HT-29 (cell line): ENCODE measurements around the gene HOXD9. TPM values are rescaled to one million over a fixed set of nuclear protein-coding genes. Genes with fewer than 3 reads are reported as not detected.

ENCODE experiments used
- DNase-seq: peaks from one replicate; pipeline ENCODE4 v3.0.0-alpha.2; 2015; ENCODE audit warnings: low spot score
- total RNA-seq: library from RNA; depleted of rRNA; stranded (reverse); fragments of >200 nt; shearing (Covaris generic); gene quantifications from 2 replicates; pipeline ENCODE4 v1.2.3, GENCODE V29; 2014

HOXD9 gene
- total RNA-seq, 1 experiment from 2014 or later: not detected

DNA sequence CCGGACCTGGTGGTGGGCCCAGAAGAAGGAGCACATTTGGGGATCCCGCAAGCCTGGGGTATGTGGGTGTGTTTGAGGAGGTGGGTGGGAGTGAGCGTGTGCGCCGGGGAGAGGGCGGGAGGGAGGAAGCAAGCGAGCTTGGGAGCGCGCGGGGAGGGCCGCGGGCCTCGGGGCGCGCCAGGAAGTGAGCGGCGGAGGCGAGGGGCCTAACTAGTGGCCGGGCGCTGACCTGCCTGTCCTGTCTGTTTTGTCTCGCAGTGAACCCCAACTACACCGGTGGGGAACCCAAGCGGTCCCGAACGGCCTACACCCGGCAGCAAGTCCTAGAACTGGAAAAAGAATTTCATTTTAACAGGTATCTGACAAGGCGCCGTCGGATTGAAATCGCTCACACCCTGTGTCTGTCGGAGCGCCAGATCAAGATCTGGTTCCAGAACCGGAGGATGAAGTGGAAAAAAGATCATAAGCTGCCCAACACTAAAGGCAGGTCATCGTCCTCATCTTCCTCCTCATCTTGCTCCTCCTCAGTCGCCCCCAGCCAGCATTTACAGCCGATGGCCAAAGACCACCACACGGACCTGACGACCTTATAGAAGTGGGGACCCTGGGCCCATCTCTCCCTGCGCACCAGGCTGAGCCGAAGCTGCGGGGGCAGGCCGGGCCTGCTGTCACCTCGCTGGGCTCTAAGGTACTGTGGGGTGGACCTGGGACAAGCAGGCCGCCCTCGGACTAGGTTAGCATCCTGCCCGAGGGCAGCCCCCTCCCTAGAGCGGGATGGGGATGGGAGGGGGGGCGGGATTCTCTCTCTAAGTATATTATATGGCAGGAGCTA is 30.0 kb downstream of the HOXD9 start:
- no peak for DNase-seq

DNA sequence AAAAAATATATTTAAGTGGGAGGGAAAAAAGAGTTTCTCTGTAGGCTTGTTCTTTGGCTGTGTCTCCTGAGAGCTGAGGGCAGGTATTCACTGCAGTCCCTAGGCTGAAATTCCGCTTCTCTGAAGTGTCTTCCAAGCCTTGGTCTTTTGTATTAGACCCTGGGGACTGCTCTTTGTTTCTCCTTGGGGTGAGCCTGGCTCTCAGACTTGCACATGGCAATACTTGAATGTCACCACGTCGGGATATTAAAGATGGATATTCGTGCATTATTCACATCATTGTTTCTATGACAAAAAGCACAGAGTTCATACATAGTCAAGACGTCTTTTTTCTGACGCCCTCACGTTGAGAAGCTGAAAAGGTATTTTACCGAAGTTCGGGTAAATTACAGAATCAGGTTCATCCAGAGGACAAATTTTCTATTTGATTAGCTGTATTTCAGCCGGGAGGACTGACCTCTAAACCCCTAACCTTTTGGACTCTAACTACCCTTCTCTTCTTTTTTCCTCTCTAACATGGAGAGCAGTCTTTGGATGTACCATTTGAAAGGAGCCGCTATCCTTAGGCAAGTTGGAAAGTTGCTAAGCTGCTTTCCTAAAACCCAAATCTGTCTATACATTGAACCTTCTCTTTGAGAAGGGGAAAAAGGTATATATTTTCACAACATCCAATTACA is 32.2 kb downstream of the HOXD9 start:
- DNase-seq: no peak

DNA sequence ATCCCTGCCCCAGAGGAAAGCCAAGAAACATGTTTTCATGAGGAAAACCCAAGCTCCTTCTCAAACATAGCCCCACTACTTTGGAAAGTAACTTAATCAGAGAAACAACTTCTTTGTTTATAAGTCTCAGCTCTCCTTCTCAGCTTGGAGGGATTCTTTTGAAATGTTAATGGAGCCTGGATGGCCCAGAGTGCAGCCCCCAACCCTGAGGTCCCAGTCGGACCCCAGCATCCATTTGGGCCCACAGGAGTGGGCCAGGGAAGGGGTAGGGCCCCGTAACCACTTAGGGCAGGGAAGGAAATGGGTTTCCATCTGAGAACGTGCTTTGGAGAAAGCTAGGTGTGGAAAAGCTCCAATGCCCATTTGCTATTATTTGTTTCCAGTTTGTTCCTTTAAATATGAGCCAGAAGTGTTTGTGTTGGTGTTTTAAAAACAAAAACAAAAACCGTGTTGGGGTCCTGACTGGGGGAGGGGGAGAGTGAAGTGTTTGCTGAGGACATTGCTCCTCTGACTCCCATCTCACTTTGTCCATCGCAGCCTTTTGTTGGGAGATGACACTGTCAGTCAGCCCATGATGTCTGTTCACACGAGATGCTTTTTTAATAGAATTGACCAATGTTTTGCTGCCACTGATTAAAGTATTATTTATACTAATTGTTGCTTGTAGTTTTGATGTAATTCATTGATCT is 33.0 kb downstream of the HOXD9 start:
- DNase-seq: no peak

DNA sequence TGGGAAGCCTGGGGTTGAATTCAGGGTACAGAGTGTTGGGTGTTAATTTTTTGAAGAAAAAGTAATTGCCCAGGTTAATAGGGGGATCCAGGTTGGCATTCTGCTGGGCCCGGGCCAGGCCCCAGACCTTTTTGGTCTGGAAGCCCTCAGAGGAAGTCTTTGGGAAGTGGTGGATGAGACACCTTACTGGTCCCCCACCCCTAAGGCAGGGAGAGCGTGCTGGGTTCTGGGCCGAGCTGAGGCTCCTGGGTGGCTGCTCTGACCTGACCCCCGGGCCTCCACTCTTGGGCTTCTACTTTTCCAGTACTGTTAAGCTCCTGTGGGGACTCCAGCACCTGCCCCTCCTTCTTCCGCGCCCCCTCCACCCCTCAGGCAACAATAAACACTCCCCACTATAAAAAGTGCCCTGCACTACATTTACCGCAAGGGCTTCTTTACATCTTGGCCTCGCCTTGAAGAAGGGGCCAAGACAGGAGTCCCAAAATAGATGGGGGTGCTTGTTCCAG is 33.8 kb downstream of the HOXD9 start:
- no peak for DNase-seq

DNA sequence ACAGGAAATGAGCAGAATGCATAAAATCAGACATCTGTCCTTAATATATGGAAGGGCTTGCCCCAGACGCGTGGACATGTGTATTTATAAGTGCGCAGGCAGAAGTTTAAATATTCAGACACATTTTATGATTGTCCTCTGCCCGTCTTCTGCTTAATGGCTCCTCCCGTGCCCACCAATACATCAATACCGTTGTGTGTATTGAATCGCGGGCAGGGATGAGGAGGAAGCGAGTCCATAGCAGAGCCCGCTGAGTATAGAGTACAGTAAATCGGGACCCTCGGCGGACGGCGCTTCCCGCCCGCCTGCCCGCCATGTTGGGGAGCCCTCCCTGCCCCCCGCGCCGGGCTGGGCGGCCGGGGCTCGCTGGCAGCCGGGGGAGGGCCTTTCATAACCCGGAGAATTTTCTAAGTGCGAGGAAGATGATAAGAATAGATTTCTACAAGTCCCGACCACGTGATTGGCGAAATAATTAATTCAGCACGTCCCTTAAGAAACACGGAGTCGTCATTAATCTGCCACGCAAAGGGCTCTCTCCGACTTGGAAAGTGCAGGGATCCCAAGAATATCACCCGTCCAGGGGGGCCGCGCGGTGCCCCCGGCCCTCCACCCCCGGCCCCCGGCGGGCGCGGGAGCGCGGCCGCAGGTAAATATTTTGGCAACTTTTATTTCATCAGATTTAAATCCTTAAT is 34.4 kb downstream of the HOXD9 start, which contains the start of gene HOXD3:
TSS of gene HOXD3 (plus strand) at position 501 of the 692 bp plus-strand sequence. CDS start 11,808 bp downstream, outside the sequence.
- DNase-seq: no peak

DNA sequence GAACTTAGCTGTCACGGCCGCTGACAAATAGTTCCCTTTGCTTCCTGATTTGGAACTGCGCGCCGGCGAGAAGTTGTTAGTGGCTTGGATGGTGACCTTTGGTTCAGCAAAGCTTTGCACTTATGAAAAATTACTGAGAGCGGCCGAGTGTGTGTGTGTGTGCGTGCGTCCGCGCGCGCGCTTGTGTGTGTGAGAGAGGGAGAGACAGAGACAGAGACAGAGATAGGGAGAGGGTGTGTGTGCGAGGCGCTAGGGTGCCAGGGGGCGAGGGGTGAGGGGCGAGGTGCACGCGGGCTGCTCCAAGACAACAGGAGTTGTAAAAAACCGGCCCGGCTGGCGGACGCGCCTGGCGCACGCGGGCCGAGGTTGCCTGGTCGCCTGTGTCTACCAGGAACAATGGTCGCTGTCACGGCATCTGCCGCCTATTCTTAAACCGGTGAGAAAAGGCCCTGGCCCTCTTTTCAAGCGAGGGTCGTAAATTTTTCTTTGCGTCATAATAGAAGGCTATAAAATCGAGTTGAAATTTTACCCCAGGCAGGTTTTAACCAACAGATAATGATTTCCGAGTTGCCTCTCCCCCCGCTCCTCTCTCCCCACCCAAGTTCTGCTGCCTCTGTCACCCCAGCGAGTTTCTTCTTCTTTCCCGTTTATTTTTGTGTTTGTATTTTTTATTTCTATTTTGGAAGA is 35.1 kb downstream of the HOXD9 start:
- DNase-seq: no peak

DNA sequence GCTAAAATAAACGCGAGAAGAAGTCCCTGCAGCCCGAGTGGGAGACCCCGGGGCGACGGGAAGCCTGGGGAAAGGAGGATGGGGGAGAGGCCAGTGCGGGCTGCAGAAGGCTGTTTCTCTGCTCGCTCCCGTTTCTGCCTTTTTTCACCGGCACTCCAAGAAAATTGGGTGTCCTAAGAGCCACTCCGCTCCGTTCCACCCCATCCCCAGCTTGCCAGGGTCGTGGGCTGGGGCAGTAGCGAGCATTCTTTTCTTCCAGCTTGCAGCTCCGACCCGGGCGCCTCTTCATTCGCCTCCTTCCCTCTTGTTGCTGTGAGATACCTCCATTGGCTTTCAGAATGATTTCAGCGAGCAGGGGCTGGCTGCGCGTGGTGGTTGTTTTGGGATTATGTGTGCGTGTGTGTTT is 35.7 kb downstream of the HOXD9 start:
- DNase-seq: no peak

DNA sequence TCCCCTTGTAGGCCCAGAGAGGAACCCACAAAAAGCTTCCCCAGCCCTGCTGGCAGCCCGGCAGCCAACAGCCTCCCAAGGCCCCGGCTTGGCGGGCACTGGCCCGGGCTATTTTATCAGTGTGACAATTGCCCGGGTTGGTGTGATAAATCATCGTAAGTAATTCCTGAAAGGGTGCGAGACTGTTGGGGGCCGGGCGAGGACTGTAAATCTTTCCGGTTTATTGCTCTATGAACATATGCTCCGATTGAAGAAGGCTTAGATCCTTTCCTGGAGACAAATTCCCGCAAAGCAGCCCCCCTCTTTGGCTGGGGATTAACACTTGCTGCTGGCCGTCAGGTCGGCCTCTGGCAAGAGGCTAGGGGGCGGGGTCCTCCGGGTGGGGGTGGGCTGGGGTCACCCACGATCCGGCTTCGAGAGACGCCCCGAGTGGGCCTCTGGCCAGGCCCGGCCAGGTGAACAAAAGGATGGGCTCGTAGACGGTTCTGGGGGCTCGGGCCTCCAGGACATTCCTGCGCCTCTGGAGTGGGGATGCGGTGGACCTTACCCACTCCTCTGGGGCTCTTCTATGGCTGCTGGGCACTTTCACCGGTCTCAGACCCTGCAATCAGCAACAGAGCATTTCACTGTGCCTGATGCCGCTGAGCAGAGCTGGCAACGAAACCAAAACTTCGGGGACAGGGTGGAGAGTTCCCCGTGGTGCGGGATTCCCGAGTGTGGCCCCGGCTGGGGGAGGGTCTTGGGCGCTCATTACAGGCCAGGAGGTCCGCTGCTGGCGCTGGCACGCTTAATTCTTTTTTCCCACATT is 36.5 kb downstream of the HOXD9 start:
- no peak for DNase-seq

DNA sequence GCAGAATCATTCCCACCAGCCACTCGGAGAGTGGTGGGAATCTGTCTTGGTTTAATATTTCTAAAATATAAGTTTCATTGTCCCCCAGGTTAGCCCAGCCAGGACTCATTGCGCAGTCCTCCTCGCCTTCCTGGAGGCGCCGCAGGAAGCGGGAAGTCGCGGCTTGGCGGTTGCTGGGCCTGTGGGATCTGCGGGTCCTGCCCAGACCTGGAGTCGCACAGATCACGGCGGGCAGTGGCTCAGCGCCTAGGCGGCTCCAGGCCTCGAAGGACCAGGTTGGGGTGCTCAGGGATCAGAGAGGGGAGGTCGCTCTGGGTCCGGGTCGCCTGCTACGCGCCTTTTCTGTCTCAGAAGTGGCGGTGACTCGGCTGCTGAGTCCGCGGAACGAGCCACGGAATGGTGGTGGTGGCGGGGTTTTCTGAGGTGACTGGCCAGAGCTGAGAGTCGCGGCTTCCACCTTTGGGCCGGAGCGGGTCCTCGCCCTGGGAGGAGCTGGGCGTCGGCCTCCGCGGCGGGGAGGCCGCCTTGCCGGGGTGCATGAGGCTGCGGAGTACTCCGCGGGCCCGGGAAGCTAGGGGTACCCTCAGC is 37.2 kb downstream of the HOXD9 start:
- DNase-seq: no peak

DNA sequence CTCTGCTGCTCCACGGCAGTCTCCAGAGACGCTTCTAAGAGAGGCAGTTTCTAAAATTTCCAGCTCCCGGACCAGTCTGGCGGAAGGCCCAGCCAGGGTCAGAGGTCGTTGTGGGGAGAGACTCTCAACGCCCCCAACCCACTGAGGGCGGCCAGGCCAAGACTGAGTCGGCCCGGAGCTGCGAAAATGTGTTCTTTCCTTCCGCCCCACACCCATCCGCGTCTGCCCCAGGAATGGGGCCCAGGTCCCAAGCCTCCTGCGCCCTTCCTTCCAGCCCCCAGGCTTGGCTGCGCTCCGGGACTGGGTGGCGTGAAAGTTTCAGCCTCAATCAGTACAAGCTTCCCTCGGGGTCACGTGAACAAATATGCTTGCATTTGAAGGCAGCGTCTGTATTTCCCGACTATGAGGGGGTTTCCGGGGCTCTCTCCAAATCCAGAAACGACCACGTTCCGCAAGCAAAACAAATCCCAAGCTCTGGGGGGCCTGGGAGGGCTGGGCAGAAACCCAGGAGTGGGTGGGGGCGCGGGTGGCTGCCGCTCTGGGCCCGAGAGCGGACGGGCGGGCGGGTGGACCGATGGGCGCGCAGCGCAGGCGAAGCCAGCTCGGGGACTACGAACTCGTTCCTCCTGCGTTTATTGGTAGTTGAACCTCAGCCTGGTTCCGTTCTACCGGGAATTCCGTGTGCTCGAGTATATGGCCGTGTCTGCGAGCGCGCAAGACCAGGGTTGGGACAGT is 37.9 kb downstream of the HOXD9 start:
- DNase-seq: no peak

DNA sequence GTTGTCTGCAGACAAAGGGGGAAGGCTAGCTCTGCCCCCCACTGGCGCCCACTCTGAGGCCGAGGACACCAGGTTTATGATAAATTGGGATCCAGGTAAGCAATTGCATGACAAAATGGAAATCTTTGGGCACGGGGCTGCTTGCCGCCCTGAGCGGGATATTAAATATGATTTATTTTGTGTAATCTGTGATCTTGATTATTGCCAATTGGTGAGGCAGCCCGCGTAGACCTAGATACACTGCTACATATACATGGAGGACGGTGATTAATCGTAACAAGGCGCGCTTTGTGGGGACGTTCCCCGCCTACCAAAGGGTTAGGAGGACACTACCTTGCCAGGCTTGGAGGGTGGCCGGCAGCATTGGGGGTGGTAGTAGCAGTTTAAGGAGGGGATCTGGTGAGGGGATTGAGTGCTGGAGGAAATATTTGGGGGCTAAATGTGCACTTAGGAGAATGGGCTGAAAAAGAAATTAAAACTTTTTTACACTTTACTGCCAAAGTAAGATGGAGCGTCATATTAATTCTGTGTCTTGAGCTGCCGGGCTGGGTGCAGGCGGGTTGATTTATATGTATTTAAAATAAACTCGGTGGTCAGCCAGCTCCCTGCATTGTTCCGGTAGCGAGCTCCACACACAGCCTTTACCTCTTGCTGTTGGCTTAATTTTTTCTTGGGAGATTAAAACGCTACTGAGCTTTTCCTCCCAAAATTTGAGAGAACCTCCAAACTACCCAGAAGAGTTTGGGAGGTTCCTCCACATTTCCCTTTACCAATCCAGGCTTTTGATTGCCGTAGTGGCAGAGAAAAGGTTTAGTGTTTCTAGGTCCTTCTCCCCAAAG is 38.7 kb downstream of the HOXD9 start:
- no peak for DNase-seq

DNA sequence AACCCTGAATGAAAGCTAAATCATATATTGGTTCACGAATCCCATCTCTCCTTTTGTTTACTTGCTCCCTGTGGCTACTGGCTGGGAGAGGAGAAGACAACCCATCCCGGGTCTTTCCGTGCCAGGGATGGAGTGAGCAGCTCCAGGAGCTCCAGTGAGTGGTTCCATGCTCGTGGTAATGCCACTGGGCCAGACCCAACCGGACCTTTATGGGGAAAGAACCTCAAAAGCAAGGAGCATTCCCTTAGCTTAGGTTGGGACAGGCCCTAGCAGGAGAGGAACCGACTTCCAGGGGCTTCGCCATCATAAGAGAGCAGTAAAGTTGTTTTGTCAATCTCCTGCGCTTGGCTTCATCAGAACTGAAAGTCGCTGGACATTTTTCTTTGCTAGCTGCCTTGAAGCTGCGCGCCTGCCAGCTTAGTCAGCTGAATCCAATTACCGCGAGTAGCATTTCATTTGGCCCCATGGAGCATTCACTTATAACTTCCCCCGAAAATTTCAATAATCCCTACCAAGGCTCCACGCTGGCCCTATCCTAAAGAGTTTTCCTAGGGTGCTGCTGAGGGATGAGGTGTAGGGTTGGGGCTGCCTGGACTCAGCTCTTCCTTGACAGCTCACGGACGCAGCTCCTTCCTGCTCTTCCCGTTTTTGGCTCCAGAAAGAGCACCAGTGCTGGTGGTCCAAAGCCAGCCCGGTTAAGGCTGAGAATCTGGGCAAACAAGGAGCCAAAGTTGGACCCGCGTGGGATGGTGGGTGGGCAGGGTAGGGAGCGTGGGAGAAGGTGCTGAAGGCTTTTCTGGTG is 39.5 kb downstream of the HOXD9 start:
- DNase-seq: no peak

DNA sequence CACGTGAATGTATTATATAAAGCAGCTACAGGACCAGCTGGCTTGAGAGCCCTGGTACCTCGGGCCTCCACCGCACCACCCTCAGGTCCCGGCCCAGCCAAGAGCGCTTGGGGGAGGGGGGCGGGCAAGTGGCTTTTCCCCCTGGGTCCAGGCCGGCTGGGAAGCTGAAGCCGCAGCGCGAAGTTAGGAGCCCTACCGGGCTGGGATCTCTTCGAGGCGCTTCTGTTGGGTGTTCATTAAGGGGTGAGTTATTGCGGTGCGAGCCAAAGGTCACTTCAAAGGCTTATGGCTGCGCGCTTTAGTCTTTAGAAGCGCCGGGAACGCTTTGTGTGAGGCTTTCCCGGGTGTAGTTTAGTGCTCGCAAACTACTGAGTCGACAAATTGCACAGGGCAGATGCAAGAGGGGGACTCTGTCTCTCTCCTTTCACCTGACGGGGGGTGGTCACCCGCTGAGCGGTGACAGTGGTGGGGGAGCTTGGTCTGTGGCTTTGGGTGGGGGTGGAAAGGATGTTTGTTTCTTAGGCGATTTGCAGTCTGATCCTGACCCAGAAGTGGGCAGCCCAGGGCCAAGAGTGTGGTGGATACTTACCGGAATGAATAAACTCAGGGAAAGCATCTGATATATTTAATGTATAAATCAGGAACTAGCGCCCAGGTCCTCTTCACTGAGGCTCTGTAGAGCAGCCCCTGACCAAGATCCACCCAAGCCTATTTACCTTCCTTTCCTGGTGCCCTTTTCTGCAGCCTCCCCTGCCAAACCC is 40.6 kb downstream of the HOXD9 start:
- DNase-seq: no peak

DNA sequence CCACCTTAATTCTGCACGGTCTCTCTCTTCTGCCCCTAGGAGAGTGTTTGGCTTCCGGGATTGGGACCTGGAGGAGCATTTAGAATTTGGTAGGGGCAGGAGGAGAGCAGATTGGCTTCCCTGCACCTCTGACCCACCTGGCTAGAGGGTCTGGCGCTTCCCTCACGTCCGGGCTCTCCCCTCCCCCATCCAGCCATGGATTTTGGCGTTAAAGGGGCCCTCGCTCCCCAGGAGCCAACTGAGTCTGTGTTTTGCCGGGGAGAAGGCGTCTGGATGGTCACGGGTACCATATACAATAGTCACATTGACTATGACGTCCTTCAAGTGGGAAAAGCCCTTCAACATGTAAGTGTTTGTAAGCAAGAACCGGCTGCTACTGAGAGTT is 41.1 kb downstream of the HOXD9 start:
- no peak for DNase-seq

DNA sequence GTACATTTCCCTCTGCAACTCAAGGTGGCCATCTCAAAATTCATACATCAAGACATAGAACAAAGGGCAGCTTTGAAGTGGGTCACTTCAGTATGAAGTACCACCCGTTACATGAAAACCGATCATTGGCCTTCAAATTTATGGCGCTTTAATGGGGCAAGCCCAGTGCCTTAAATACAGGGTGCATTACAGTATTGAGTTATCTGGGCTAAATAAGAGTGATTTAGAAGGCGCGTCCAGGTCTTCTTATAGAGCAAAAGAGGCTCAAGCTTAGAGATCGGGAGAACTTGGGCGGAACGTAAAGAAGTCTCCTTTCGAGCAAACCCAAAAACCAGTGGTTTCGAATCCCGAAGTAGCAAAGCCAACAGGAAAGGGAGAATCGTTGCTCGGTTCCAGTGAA is 41.7 kb downstream of the HOXD9 start:
- DNase-seq: no peak

DNA sequence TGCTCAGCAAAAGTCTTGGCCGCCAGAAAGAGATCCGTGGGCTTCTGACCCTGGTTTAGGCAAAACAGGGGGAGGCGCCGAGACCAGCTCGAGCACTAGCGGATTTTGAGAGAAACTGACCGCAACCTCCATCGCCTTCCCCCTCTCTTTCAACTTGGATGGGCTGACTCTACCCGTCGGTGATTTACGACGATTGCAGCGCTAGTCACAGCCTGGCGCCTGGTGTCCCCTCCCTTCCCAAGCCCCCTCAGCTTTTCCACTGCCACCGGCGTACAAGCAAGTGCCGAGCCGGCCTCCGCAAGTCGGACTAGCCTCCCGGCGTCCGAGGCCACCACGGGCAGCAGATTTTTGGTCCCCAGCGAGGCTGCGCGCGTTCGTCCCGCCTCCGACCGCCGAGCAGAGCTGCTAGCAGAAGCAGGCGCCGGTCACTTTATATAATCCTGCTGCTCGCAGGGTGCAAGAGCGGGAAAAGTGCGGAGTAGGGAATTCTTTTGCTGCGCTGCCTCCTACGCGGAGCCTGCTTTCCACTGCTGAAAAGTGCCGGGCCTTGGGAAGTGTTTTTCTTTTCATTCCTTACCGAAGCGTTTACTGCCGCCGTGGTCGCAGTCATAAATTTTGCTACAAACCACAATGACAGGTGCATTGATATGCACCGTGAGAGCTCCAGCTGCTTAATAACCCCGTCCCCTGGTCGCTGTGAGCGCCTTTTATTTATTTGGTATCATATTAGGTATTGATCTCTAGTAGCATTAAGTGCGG is 42.3 kb downstream of the HOXD9 start:
- DNase-seq: no peak
